ENCODE measurements around the gene GCC2.
"Not testable (repeated sequence)": the region's sequence is repeated elsewhere in the genome, so short reads cannot be mapped to it uniquely, and the experiment has no call there.

The GCC2 gene, protein sequence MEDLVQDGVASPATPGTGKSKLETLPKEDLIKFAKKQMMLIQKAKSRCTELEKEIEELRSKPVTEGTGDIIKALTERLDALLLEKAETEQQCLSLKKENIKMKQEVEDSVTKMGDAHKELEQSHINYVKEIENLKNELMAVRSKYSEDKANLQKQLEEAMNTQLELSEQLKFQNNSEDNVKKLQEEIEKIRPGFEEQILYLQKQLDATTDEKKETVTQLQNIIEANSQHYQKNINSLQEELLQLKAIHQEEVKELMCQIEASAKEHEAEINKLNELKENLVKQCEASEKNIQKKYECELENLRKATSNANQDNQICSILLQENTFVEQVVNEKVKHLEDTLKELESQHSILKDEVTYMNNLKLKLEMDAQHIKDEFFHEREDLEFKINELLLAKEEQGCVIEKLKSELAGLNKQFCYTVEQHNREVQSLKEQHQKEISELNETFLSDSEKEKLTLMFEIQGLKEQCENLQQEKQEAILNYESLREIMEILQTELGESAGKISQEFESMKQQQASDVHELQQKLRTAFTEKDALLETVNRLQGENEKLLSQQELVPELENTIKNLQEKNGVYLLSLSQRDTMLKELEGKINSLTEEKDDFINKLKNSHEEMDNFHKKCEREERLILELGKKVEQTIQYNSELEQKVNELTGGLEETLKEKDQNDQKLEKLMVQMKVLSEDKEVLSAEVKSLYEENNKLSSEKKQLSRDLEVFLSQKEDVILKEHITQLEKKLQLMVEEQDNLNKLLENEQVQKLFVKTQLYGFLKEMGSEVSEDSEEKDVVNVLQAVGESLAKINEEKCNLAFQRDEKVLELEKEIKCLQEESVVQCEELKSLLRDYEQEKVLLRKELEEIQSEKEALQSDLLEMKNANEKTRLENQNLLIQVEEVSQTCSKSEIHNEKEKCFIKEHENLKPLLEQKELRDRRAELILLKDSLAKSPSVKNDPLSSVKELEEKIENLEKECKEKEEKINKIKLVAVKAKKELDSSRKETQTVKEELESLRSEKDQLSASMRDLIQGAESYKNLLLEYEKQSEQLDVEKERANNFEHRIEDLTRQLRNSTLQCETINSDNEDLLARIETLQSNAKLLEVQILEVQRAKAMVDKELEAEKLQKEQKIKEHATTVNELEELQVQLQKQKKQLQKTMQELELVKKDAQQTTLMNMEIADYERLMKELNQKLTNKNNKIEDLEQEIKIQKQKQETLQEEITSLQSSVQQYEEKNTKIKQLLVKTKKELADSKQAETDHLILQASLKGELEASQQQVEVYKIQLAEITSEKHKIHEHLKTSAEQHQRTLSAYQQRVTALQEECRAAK (N-terminal part only)

DNA sequence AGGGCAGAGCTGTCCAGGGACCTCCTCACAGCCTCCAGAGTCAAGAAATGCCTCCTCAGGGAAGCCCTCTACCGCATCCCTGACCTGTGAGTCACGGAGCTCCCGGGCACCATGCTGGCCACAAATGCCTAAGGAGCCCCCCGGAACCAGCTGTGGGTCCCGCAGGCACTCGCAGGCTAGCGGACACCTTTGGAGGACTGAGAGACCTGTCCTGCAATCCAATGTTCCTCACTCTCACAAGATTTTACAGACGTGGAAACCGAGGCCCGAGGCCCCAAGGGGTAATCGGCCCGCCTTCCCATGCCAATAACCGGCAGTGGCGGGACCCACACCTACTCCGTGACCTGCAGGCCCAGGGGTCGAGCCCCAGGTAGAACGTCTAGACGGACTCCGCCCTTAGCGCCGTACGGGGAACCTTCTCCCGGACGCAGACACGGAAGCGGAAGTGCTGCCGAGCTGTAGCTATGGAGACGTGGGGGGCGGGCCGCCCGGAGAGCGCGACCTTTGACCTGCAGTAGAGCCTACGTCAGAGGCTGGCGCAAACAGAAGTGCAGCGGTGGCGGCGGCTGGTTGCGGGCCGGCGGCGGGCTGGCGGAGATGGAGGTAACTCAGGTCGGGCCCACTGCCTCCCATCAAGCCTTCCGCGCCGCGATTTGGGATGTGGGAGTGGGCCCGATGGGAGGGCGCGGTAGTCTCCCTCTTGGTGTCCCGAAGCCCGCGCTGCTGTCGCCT lies at the start of gene GCC2:
GCC2 (plus strand) TSS at position 529 of the 732 bp plus-strand sequence; CDS start at position 598, 69 bp downstream.
- DNase-seq (ENCODE audit: low spot score), result peak; percentile 89

DNA sequence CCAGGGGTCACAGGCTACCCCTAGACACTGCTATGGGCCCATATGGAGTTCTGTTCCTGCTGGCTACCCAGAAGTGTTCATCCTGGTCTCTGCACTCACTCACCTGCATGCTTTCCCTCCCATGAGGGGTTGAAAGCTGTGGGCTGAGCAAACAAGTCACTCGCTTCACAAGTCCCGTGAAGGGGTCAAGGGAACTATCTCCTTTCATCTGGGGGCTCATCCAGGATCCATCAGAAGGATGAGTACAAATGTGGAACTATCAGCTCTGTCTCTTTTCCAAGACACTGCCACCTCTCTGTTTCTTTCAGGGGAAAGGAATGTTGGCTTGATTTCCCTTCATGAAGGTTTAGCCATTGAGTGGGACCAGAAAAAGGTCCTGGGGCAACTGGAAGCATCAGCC lies 49.5 kb upstream of the GCC2 start:
- no peak for DNase-seq (ENCODE audit: low spot score)

DNA sequence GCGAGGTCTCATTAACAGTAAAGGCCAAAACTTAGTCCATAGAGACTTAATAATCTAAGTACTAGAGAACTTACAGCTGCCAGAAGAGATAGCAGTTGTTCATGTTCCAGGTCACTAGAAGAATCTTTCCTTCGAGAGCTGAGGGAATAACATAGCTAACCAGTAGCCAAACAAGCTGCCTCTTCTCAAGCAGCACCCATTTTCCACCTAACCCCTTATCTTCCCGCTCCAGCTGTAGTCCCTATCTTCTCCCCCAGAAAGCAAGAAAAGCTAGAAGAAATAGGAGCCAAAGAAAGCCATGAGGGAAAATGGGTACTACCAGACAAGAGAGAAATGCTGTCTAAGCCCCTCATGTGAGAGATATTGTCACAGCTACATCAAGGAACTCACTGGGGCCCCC lies 47.2 kb upstream of the GCC2 start:
- no peak for DNase-seq (ENCODE audit: low spot score)

DNA sequence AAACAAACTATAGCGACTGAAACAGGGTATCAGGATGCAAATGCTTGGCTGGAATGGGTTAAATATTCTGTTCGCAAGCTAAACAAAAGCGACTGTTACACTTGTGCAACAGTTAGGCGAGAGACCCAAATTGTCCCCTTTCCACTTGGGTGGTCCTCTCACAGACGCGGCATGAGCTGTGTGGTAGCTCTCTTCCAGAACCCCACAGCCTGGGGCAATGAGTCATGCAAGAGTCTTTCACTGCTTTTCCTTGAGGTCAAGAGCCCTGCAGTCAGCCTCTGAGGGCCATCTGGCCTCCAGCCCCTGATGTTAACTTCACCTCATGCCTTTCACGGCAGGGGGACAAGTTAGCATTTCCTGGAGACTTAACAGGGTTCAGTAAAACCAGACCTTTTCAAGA lies 45.5 kb upstream of the GCC2 start:
- no peak for DNase-seq (ENCODE audit: low spot score)

DNA sequence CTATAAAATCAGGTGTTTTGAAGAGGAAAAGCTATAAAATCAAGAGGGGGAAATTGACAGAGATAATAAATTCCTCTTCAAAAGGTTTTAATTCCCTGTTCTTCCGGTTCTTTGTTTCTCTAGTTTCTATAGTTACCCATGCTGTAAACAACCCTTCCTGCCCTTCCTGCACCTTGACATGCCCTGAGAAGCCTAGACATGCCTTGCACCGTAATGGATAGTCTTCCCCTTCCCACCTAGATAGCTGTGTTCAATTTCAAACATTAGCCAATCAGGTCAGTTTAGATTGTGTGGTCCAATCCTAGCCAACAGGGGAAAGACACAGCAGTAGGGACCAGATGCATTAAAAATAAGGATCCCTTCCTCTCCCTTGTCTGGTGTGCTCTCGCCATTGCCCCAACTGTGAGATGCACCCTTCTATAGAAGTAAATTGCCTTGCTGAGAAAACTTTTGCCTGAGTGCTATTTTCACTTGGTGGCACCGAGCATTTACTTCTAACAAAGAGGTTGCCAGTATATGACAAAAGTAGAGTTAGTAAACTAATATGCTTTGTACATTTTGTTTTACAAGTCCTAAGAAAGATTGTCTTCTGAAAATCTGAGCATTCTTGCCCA lies 44.1 kb upstream of the GCC2 start:
- no peak for DNase-seq (ENCODE audit: low spot score)

DNA sequence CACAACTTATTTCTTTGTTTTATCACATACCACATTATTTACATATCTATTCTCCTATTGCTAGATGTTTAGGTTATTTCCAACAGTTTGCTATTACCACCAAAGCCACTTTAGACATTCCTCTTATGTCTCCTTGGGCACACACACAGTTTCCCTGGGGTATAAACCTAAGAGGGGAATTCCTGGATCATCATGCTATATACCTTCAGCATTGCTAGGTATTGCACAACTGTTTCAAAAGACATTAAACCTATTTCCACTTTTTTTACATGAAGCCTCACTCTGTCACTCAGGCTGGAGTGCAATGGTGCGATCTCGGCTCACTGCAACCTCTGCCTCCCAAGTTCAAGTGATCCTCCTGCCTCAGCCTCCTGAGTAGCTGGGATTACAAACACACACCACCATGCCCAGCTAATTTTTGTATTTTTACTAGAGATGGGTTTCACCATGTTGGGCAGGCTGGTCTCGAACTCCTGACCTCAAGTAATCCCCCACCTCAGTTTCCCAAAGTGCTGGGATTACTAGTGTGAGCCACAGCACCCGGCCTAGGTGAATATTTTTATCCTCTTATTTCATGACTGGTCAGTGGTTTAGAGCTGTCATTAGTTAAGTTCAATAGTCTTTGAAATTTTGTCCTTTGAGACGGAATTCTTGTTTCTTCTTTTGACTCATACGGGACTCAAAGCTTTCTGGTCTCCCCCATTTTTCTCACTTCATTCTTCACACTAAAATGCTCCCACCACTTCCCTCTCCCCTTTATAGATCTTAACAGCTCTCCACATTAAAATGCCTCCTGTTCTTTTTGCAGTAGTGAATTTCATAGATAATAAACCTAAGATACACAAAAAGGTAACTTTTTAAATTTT lies 40.9 kb upstream of the GCC2 start:
- DNase-seq (ENCODE audit: low spot score), result no peak

DNA sequence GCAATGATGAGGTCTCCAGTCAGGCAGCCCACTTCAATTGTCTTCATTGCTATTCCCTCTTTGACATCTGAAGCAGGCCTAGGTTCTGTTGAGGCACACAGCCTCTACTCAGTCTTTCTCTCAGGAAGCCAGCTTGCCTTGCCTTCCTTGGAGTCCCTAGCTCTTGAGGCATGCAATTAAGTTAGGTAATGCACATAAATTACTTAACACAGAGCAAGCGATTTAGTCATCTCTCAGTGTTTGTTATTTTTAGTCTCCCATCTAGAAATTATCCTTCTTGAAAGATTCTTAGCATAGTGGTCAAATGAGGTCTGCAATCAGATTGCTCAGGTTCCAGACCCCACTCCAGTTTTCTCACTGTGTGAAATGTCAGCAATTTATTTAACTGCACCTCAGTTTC lies 39.2 kb upstream of the GCC2 start:
- no peak for DNase-seq (ENCODE audit: low spot score)

DNA sequence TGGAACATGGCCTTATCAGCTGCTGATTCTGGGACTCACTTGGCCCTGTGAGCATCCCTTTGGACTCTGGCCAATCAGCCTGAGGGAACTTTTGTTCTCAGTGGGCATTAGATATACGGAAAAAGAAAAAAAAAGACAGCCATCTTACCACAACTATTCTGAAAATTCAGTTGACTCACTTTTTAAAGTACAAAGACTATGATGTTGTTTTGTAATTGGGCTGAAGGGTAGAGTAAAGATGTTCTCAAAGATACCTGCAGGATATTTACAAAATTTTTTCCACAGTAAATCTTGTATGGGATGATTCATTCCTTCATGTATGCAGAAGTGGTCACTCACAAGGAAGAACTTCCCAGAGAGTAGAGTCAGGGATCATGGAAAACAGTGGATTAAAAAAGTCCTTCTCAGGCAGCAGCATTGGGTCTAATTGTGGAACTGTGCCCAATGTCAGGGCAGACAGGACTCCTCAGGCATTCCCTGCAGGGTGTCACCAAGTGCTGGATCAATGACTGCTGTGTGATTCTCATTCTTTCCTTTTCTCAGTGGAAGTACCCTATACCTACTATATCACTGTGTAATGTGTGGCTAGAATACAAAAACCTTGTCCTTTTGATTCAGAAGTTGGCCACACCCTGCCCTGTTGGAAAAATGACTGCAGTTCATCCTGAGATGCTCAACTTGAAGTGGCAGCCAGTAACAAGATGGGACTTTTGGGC lies 35.9 kb upstream of the GCC2 start:
- DNase-seq (ENCODE audit: low spot score), result no peak

DNA sequence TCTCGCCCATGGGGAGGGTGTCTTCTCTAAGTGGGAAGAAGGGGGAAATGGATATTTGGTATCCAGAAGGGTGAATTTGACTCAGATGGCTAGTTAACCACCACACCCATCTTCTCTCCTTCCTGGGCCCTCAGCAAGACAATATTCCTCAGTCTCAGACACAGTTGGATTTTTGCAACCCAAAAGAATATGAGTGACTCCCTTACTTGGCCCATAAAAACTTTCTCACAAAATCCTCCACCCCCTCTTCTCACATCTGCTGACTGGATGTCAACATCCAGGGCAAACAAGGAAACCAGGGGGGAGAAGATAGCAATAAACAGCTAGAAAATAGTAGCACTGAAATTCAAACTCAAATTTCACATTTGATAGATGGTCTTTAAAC lies 35.3 kb upstream of the GCC2 start:
- DNase-seq (ENCODE audit: low spot score), result no peak

DNA sequence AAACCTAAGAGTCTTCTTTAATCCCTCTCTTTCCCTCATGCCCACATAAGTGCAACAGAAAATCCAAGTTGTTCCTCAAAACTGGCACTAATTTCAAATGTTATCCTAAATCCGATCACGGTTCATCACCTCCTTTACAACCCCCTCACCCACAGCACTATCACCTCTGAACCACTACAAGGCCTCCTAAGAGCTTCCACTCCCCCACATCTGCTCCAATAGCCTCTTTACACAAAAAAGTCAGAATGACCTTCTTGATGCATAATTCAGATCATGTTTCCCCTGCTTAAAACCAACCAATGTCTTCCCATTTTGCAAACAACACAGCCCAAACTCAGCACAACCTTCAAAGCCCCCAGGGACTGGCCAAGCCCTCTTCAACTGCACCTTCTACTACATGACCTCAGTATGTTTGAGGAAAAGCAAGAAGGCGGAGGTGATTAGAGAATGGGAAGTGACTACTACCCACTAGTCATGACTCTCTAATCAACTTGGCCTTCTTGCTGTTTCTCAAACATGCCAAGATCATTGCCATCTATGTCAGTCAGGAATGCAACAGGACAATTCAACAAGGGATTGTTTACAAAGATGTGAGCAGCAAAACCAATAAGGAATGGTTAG lies 34.6 kb upstream of the GCC2 start:
- no peak for DNase-seq (ENCODE audit: low spot score)

DNA sequence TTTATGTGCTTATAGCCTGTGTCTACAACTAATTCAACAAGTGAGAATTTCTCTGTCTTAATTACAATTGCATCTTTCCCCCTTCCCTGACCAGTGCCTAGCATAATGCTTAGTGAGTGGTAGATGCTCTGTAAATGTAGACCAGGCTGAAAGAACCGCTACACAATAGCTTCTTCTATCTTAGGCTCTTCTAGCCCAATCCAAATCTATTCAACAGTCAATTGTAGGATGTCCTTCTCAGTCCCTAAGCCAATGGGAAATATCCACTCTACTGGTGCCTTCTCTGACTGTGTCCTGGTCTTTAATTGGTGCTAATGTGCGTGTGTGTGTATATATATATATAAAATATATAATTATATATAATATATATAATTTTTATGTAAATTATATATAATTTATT lies 34.1 kb upstream of the GCC2 start:
- no peak for DNase-seq (ENCODE audit: low spot score)

DNA sequence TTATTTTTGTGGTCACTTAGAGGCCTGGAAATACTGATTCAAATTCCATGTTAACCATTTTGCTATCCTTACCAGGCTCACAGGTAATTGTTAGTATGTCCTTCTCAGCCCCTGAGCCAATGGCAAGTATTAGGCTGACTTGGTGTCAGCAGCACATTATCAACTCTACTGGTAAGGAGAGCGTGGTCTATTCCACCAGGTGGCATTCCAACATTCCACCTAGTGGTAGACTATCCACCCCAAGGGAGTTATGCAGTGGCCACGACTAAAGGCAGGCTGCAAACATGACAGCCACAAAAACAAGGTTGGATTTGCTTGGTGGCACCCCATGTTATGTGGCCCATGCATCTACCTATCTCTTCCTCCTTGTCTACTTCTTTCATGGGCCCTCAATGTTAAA lies 31.8 kb upstream of the GCC2 start:
- no peak for DNase-seq (ENCODE audit: low spot score)

DNA sequence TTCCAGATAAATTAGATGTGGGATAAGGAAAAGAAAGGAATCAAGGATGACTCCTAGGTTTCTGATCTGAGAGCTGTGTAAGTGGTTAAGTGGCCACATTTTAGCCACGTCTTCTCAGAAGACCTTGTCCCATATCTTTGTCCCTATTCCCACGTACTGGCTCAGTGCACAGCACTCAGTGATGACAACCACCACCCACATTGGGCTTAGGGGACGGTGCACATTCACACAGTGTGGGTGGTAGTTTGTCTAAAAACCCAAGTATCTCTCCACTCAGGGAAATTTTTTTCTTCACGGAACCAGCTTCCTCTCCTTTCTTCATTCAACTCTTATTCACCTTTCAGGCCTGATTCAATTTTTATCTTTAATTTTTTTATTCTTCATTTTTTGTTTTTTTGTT lies 30.6 kb upstream of the GCC2 start:
- DNase-seq (ENCODE audit: low spot score), result no peak

DNA sequence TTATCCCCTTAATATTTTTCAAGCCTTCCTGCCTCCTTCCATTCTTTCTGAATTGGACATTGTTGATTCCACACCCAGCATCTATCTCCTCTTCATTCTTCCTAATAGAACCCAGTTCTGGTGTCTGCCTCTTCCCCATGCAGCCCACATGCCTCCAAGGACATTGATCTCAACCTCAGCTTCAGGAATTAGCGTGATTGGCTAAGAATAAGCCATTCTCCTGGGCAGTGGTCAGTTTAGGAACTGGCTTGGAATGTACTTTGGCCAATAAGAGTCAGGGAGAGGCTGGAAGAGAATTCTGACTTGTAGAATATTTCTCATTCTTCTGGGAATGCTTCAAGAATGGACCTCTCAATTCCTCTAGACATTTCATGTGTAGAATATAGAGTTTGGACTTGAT lies 25.9 kb upstream of the GCC2 start:
- DNase-seq (ENCODE audit: low spot score), result no peak

DNA sequence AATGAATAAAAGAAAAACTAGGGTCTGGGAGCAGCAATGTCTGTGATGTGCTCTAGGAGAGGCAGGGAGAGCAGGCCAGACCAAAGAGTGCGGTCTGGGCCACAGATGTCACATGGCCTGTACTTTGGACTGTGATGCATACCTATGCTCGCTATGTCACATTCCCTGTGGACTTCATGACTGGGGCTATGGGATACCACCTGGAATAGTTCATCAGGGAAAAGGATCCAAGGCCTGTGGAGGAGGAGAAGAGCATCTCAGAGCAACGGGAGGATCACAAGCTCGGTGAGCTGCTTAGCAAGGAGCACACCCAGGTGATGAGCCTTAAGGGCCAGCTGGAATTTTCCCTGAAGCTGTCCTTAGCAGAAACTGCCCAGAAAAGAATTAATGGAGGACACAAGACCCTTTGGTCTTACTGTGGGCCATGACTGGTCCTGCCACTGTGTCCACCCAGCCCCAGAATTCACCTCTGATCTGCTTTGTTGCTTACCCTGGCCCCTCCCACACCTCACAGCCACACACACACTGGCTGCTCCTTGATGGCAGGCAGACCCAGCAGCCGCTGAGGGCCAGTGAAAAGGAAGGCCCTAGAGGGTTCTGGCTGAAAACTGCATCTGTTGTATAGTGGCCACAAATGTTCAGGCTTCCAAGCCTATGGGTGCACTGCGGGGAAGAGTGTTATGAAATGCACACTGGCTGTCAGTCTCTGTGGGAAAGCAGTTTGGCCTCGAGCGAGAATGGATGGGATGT lies 25.3 kb upstream of the GCC2 start:
- no peak for DNase-seq (ENCODE audit: low spot score)

DNA sequence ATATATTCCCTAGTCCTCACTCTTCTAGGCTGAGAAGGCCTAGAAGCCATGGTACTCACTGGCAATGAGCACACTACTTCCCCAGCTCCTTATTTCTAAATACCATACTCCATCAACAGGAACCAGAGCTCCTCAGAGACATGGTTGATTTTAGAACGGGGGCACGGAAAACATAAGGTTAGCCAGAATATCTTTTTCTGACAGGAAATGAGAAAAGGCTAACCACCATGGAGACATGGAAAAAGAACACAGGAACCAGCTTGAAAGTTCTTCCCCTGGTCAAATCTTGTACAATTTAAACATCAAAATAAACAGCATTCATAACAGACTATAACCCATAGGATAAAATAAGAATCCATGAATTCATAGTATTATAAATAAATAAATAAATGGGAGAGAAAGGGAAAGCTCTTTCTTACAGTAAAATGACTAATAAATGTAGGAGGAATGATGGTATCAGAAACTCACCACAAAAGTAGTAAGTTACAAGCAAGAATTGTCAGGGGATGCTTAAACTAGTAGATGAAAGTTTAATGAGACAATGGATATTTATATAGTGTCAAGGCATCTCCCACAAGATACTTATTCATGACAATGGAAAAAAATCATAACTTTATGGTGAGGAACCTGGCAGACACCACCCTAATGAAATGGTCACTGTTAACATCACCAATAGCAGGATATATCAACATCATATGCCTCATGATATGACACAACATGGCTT lies 20.6 kb upstream of the GCC2 start:
- no peak for DNase-seq (ENCODE audit: low spot score)

DNA sequence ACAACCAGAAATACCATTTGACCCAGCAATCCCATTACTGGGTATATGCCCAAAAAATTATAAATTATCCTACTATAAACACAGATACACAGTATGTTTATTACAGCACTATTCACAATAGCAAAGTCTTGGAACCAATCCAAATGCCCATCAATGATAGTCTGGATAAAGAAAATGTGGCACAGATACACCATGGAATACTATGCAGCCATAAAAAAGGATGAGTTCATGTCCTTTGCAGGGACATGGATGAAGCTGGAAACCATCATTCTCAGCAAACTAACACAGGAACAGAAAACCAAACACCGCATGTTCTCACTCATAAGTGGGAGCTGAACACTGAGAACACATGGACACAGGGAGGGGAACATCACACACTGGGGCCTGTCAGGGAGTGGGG lies 13.4 kb upstream of the GCC2 start:
- DNase-seq (ENCODE audit: low spot score), result not testable (repeated sequence)

DNA sequence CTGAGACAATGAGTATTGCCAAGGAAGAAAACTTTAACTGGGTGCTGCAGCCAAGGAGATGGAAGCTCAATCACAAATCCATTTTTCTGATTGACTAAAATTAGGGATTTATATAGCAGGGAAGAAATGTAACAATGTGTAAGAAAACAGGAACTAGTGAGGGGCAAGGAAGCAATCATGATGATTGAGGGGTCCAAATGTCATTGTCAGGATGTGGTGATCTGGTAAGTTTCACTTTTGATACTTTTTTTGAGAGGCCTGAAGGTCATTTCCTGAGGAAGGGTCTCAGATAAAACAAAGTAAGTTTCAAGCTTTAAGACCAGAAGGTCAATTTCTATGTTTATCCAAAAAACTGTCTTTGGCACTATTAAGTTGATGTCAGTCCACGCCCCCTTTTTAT lies 12.0 kb upstream of the GCC2 start:
- DNase-seq (ENCODE audit: low spot score), result no peak
